PFSK-1 (cell line): ENCODE data around the gene NADSYN1.

Experiments
- POLR2AphosphoS5 ChIP-seq: IDR thresholded peaks from 2 replicates; pipeline ENCODE4 v1.6.1; 2012; ENCODE audit warnings: low read depth, mild to moderate bottlenecking, control low read depth, low read length, moderate library complexity
- TAF1 ChIP-seq: IDR thresholded peaks from 2 replicates; pipeline ENCODE4 v1.6.1; 2012; ENCODE audit warnings: low read length, control low read depth, borderline replicate concordance; ENCODE audit not compliant: insufficient read depth

DNA sequence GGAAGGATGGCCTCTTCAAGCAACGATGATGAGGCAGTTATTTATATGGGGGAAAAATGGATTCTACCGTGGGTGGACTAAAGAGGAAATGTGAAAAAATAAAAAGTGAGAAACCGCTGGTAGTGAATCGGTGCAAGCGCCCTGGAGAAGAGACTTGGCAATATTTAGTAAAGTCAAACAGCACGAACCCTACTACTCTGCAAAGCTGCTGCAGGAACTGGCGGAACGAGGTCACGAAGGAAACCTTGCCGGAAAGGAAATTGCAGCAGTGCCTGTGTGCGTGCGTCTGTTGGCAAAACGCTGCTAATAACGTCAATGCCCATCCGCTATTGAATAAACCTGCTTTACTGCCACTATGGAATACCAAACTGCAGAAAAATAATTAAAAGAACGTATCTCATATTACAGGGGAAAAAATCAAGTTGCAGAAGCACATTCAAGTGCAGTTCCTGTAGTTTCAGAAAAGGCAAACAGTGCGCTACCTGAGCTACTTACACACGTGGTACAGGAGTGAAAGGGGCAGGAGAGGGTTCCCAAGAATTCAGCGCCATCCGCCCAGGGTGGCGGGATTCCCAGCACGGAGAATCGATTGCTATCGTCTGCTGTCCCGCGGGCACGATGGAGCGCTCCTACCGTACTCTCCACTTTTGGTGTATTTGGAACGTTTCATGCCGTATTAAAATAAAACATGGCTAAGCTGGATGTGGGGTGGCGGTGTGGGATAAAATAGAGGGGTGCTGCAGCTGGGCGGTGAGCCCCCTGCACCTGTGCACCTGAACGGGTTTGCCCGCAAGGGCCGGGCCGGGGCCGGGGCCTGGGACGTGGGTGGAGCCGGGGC lies 585 bp upstream of the NADSYN1 start:
- no peak for TF ChIP-seq POLR2AphosphoS5
- TF ChIP-seq TAF1, result no peak
